H9 (cell line): ENCODE measurements around the gene NAA10. TPM values are rescaled to one million over a fixed set of nuclear protein-coding genes. Genes with fewer than 3 reads are reported as not detected.
A peak's percentile ranks its signal among the peaks of the same experiment; 100 is the strongest.

Experiments used
- DNase-seq: peaks from one replicate; pipeline ENCODE4 v3.0.0-alpha.2; 2017
- H2AFZ ChIP-seq: one replicate; pipeline ENCODE4 v1.6.1; 2013; ENCODE audit warnings: mild to moderate bottlenecking, low read length, control low read depth, moderate library complexity
- H2AK5ac ChIP-seq: 2 replicates; pipeline ENCODE4 v1.6.1; 2013; ENCODE audit warnings: low read length, control low read depth, mixed read lengths; ENCODE audit not compliant: insufficient read length
- H2BK120ac ChIP-seq: one replicate; pipeline ENCODE4 v1.6.1; 2013; ENCODE audit warnings: low read depth, mild to moderate bottlenecking, low read length, control low read depth, inconsistent platforms; ENCODE audit not compliant: poor library complexity, severe bottlenecking
- H2BK12ac ChIP-seq: 2 replicates; pipeline ENCODE4 v1.6.1; 2013; ENCODE audit warnings: low read length, control low read depth, mixed read lengths, low read depth; ENCODE audit not compliant: insufficient read length
- H2BK15ac ChIP-seq: 2 replicates; pipeline ENCODE4 v1.6.1; 2013; ENCODE audit warnings: low read depth, low read length, control low read depth
- H2BK20ac ChIP-seq: one replicate; pipeline ENCODE4 v1.6.1; 2013; ENCODE audit warnings: low read depth, mild to moderate bottlenecking, low read length, control low read depth, inconsistent platforms; ENCODE audit not compliant: poor library complexity, severe bottlenecking
- H2BK5ac ChIP-seq: 2 replicates; pipeline ENCODE4 v1.6.1; 2013; ENCODE audit warnings: low read length, control low read depth, mixed read lengths; ENCODE audit not compliant: insufficient read length
- H3K14ac ChIP-seq: 2 replicates; pipeline ENCODE4 v1.6.1; 2013; ENCODE audit warnings: low read length, control low read depth; ENCODE audit not compliant: insufficient read depth
- H3K18ac ChIP-seq: 2 replicates; pipeline ENCODE4 v1.6.1; 2013; ENCODE audit warnings: low read depth, mild to moderate bottlenecking, mixed read lengths, low read length, control low read depth; ENCODE audit not compliant: insufficient read length
- H3K23ac ChIP-seq: 2 replicates; pipeline ENCODE4 v1.6.1; 2013; ENCODE audit warnings: low read length, control low read depth, mixed read lengths, low read depth; ENCODE audit not compliant: insufficient read length
- H3K23me2 ChIP-seq: 2 replicates; pipeline ENCODE4 v1.6.1; 2013; ENCODE audit warnings: low read depth, mild to moderate bottlenecking, mixed read lengths, low read length, control low read depth; ENCODE audit not compliant: insufficient read length, poor library complexity, severe bottlenecking
- H3K27ac ChIP-seq: 2 replicates; pipeline ENCODE4 v1.5.1; 2013; ENCODE audit warnings: low read length, control low read depth, mixed read lengths, low read depth; ENCODE audit not compliant: insufficient read length
- H3K27me3 ChIP-seq: 2 replicates; pipeline ENCODE4 v1.6.1; 2013; ENCODE audit warnings: low read length, control low read depth, inconsistent platforms; ENCODE audit not compliant: insufficient read depth
- H3K4ac ChIP-seq: 2 replicates; pipeline ENCODE4 v1.6.1; 2013; ENCODE audit warnings: low read depth, mild to moderate bottlenecking, control low read depth, inconsistent platforms, low read length, moderate library complexity
- H3K4me1 ChIP-seq: 2 replicates; pipeline ENCODE4 v1.6.1; 2013; ENCODE audit warnings: low read length, control low read depth, inconsistent platforms; ENCODE audit not compliant: insufficient read depth
- H3K4me2 ChIP-seq: 2 replicates; pipeline ENCODE4 v1.6.1; 2013; ENCODE audit warnings: low read length, control low read depth, mixed read lengths; ENCODE audit not compliant: insufficient read length, insufficient read depth
- H3K56ac ChIP-seq: 2 replicates; pipeline ENCODE4 v1.6.1; 2013; ENCODE audit warnings: low read depth, mild to moderate bottlenecking, mixed read lengths, low read length, control low read depth; ENCODE audit not compliant: insufficient read length
- H3K79me1 ChIP-seq: 2 replicates; pipeline ENCODE4 v1.6.1; 2013; ENCODE audit warnings: low read depth, mild to moderate bottlenecking, moderate library complexity, low read length, control low read depth, inconsistent platforms; ENCODE audit not compliant: insufficient read depth, poor library complexity, severe bottlenecking
- H3K79me2 ChIP-seq: 2 replicates; pipeline ENCODE4 v1.6.1; 2013; ENCODE audit warnings: low read length, control low read depth, inconsistent platforms; ENCODE audit not compliant: insufficient read depth
- H3K9ac ChIP-seq: 2 replicates; pipeline ENCODE4 v1.6.1; 2013; ENCODE audit warnings: low read length, control low read depth, mixed read lengths; ENCODE audit not compliant: insufficient read length; ENCODE audit errors: extremely low read depth
- H3K9me3 ChIP-seq: one replicate; pipeline ENCODE4 v1.6.1; 2013; ENCODE audit warnings: low read depth, low read length, inconsistent platforms; ENCODE audit not compliant: control insufficient read depth
- H3T11ph ChIP-seq: one replicate; pipeline ENCODE4 v1.6.1; 2013; ENCODE audit warnings: mild to moderate bottlenecking, low read length, control low read depth, inconsistent platforms
- H4K20me1 ChIP-seq: one replicate; pipeline ENCODE4 v1.6.1; 2013; ENCODE audit not compliant: control insufficient read depth, insufficient read length, insufficient read depth
- H4K5ac ChIP-seq: 2 replicates; pipeline ENCODE4 v1.6.1; 2013; ENCODE audit warnings: low read depth, mild to moderate bottlenecking, mixed read lengths, low read length, control low read depth; ENCODE audit not compliant: insufficient read length
- H4K8ac ChIP-seq: replicated peaks from 2 replicates; pipeline ENCODE4 v1.6.1; 2013; ENCODE audit warnings: low read length, control low read depth, mixed read lengths, low read depth; ENCODE audit not compliant: insufficient read length
- H4K91ac ChIP-seq: 2 replicates; pipeline ENCODE4 v1.6.1; 2013; ENCODE audit warnings: low read depth, mild to moderate bottlenecking, moderate library complexity, mixed read lengths, low read length, control low read depth; ENCODE audit not compliant: insufficient read length
- H3K27ac Mint-ChIP-seq, 3 experiments: 2 replicates in 2 of 3; 3 replicates in 1 of 3; pipeline ENCODE4 v1.8.0; 2020 to 2021; ENCODE audit warnings: mixed read lengths in 3 of 3, mild to moderate bottlenecking in 1 of 3, moderate library complexity in 1 of 3
- H3K27me3 Mint-ChIP-seq: 2 replicates; pipeline ENCODE4 v1.8.0; 2021; ENCODE audit warnings: low read depth, mild to moderate bottlenecking, moderate library complexity, mixed read lengths
- H3K36me3 Mint-ChIP-seq, 3 experiments: 2 replicates in 2 of 3; 3 replicates in 1 of 3; pipeline ENCODE4 v1.8.0; 2020 to 2021; ENCODE audit warnings: low read depth in 3 of 3, mixed read lengths in 3 of 3; ENCODE audit not compliant: insufficient read depth in 1 of 3
- H3K4me1 Mint-ChIP-seq, 2 experiments: 2 replicates each; pipeline ENCODE4 v1.8.0; 2020; ENCODE audit warnings: mixed read lengths in 2 of 2
- H3K4me3 Mint-ChIP-seq, 2 experiments: 2 replicates in 1 of 2; 3 replicates in 1 of 2; pipeline ENCODE4 v1.8.0; 2020 to 2021; ENCODE audit warnings: mild to moderate bottlenecking in 2 of 2, mixed read lengths in 2 of 2, moderate library complexity in 1 of 2
- H3K9me3 Mint-ChIP-seq, 2 experiments: 2 replicates in 1 of 2; 3 replicates in 1 of 2; pipeline ENCODE4 v1.8.0; 2020; ENCODE audit warnings: mild to moderate bottlenecking in 2 of 2, mixed read lengths in 2 of 2, moderate library complexity in 1 of 2
- WGBS: extraction: QIAGEN DNeasy Blood & Tissue Kit; methylation state at CpG from one replicate; pipeline ENCODE4 v1.1.7; 2013; ENCODE audit warnings: missing lambda C conversion rate, low lambda C conversion rate, mixed read lengths; ENCODE audit not compliant: insufficient read length; ENCODE audit errors: extremely low coverage; 5-methylcytosine and 5-hydroxymethylcytosine counted together
- total RNA-seq: library from RNA; stranded (reverse); gene quantifications from 2 replicates; pipeline ENCODE4 v1.2.1, GENCODE V29; 2021
- TF ChIP-seq, protein P1 (sequence below): fragments of 200-600 bp; sonication (generic); conservative IDR thresholded peaks from 3 replicates; pipeline ENCODE4 v1.8.0; 2021; ENCODE audit warnings: antibody characterized with exemption, mild to moderate bottlenecking

The NAA10 gene
- total RNA-seq, 1 experiment from 2014 or later, result 101 TPM

DNA sequence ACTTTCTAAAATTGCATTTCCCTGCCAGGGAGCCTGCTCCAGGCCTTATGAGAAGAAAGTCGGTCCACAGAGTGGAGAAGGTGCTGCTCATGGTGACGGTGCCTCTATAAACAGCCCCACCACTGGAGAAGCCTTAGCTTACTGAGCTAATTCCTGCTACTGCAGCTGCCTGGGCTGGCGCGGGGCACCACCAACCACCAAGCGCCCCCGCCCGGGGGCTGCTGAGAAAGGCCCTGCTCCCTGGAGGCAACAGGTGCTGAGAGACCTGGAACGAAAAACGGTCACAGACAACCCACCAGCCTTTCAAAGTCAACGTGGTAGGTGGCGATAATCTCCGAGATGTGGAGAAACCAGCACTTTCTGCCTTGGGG is 33.9 kb upstream of the NAA10 start:
- no peak overlapping the region; a peak in 2 of 7 replicates for H3K27ac Mint-ChIP-seq
- H3K4me3 Mint-ChIP-seq, result peak overlapping the region; percentile 100
- H3K36me3 Mint-ChIP-seq, result peaks cover 18 to 38% (median 20%) of the 10 kb centered on the region in 3 experiments
- H3K4me1 Mint-ChIP-seq, result peaks cover 35 to 46% of the 10 kb centered on the region in 2 experiments
- Histone ChIP-seq H3K79me1 (peaks cover 5% of the 10 kb centered on the region), H4K20me1 (no peaks in the 10 kb centered on the region), H3K56ac (no peak overlapping the region), H3K14ac (no peak overlapping the region; the same call in 1 of the 2 replicates), H4K5ac (no peak overlapping the region), H3K27ac (no peak overlapping the region), H3K9ac (peak overlapping the region; percentile 34), H2BK120ac (no peak overlapping the region), H2BK20ac (no peak overlapping the region), H3K23ac (no peak overlapping the region), H3K23me2 (peaks cover 18% of the 10 kb centered on the region), H3K27me3 (no peaks in the 10 kb centered on the region), H4K91ac (no peak overlapping the region), H4K8ac (no peak overlapping the region), H3K4me2 (peak overlapping the region; percentile 80), H3K4ac (no peak overlapping the region), H3K79me2 (peaks cover 50% of the 10 kb centered on the region; the same call in 1 of the 2 replicates), H3K18ac (no peak overlapping the region), H2AK5ac (no peak overlapping the region), H2BK15ac (no peak overlapping the region), H2BK5ac (no peak overlapping the region), H3K9me3 (no peaks in the 10 kb centered on the region), H2AFZ (no peak overlapping the region), H2BK12ac (no peak overlapping the region), H3T11ph (no peak overlapping the region), H3K4me1 (peaks cover 4% of the 10 kb centered on the region; the same call in 1 of the 2 replicates)
- TF ChIP-seq, protein P1, sequence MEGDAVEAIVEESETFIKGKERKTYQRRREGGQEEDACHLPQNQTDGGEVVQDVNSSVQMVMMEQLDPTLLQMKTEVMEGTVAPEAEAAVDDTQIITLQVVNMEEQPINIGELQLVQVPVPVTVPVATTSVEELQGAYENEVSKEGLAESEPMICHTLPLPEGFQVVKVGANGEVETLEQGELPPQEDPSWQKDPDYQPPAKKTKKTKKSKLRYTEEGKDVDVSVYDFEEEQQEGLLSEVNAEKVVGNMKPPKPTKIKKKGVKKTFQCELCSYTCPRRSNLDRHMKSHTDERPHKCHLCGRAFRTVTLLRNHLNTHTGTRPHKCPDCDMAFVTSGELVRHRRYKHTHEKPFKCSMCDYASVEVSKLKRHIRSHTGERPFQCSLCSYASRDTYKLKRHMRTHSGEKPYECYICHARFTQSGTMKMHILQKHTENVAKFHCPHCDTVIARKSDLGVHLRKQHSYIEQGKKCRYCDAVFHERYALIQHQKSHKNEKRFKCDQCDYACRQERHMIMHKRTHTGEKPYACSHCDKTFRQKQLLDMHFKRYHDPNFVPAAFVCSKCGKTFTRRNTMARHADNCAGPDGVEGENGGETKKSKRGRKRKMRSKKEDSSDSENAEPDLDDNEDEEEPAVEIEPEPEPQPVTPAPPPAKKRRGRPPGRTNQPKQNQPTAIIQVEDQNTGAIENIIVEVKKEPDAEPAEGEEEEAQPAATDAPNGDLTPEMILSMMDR, result peak; percentile 18; the same call in 1 of the 3 replicates
- WGBS, result no CpG with 5 or more reads among the region's 12 CpGs
- H3K27me3 Mint-ChIP-seq, result no peaks in the 10 kb centered on the region
- DNase-seq, result no peak
- peaks cover 4 to 5% of the 10 kb centered on the region in 2 experiments; a peak in 3 of 5 replicates for H3K9me3 Mint-ChIP-seq
